ENCODE data around the gene REXO5.

The REXO5 gene

DNA sequence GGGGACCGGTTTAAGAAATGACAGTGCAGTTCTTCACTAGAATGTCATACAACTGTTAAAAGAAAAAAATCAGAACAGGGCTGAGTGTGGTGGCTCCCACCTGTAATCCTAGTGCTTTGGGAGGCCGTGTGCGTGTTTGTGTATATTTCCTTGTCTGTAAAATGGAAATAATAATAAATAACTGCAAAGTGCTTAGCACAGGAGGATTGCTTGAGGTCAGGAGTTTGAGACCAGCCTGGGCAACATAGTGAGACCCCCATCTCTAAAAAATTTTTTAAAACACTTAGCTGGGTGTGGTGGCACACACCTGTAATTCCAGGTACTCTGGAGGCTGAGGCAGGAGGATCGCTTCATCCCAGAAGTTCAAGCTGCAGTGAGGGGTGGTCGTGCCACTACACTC lies 40.0 kb upstream of the REXO5 start:
- TF ChIP-seq, protein P1, sequence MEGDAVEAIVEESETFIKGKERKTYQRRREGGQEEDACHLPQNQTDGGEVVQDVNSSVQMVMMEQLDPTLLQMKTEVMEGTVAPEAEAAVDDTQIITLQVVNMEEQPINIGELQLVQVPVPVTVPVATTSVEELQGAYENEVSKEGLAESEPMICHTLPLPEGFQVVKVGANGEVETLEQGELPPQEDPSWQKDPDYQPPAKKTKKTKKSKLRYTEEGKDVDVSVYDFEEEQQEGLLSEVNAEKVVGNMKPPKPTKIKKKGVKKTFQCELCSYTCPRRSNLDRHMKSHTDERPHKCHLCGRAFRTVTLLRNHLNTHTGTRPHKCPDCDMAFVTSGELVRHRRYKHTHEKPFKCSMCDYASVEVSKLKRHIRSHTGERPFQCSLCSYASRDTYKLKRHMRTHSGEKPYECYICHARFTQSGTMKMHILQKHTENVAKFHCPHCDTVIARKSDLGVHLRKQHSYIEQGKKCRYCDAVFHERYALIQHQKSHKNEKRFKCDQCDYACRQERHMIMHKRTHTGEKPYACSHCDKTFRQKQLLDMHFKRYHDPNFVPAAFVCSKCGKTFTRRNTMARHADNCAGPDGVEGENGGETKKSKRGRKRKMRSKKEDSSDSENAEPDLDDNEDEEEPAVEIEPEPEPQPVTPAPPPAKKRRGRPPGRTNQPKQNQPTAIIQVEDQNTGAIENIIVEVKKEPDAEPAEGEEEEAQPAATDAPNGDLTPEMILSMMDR (IDR thresholded peaks at IDR 0.05; ENCODE audit: low read depth, low read length) = no peak
- no peak overlapping the region for H3K4me3 ChIP-seq (ENCODE audit: low read depth, low read length)

DNA sequence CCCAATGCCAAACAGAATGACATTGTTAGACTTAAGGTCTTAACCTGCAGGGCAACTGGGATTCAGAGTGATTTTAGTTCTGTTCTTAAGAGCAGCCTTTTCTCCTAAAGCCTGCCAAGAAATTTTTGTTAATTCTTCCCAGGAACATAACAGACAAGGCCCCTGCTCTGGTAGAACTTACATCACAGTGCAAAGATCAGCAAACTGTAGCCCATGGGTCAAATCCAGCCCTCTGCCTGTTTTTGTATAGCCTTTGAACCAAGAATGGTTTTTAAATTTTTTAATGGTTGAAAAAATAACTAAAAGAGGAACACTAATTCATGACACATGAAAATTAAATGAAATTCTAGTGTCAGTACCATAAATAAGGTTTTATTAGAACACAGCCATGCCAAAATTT lies 38.8 kb upstream of the REXO5 start:
- TF ChIP-seq, protein P1 (IDR thresholded peaks at IDR 0.05; ENCODE audit: low read depth, low read length) = no peak
- H3K4me3 ChIP-seq (ENCODE audit: low read depth, low read length) = no peak overlapping the region

DNA sequence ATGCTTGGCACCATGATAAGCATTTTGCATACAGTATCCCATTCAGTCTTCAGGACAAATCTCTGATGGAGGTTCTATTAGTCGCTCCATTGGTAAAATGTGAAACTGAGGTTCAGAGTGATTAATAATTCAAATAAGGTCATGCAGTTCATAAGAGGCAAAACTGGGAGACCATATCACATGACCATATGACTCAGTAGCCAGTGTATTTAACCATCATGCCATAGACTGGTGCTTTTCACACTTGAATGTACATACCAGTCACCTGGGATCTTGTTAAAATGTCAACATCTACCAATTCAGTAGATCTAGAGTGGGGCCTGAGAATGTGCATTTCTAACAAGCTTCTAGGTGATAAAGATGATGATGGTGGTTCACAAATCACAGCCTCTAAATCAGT lies 38.2 kb upstream of the REXO5 start:
- TF ChIP-seq, protein P1 (IDR thresholded peaks at IDR 0.05; ENCODE audit: low read depth, low read length) = no peak
- H3K4me3 ChIP-seq (ENCODE audit: low read depth, low read length) = no peak overlapping the region

DNA sequence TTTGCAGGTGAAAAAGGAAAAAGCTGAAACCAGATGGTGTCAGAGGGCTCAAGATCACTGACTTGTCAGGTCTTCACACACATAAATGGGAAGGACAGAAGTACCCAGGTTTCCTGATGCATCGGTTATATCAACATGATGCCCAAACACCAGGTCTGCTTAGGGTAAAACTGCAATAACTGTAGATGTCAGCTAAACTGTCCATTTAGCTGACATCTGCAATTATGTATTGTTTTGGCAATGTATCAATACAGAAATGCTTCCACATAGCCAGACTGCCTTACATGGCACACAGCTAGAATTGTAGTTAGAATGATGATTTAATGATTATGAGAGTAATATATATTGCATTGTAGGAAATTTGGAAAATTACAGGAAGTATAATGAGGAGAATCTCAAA lies 37.5 kb upstream of the REXO5 start:
- H3K4me3 ChIP-seq (ENCODE audit: low read depth, low read length) = no peak overlapping the region
- TF ChIP-seq, protein P1 (IDR thresholded peaks at IDR 0.05; ENCODE audit: low read depth, low read length) = no peak

DNA sequence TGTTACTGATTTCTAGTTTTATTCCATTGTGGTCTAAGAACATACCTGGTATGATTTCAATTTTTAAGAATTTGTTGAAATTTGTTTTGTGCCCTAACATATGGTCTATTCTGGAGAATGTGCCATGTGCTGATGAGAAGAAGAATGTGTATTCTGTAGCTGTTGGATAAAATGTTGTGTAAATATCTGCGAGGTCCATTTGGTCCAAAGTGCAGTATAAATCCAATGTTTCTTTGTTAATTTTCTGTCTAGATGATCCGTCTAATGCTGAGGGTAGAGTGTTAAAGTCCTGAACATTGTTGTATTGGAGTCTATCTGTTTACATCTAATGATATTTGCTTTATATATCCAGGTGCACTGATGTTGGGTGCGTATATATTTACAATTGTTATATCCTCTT lies 32.6 kb upstream of the REXO5 start:
- H3K4me3 ChIP-seq (ENCODE audit: low read depth, low read length) = no peak overlapping the region
- TF ChIP-seq, protein P1 (IDR thresholded peaks at IDR 0.05; ENCODE audit: low read depth, low read length) = no peak

DNA sequence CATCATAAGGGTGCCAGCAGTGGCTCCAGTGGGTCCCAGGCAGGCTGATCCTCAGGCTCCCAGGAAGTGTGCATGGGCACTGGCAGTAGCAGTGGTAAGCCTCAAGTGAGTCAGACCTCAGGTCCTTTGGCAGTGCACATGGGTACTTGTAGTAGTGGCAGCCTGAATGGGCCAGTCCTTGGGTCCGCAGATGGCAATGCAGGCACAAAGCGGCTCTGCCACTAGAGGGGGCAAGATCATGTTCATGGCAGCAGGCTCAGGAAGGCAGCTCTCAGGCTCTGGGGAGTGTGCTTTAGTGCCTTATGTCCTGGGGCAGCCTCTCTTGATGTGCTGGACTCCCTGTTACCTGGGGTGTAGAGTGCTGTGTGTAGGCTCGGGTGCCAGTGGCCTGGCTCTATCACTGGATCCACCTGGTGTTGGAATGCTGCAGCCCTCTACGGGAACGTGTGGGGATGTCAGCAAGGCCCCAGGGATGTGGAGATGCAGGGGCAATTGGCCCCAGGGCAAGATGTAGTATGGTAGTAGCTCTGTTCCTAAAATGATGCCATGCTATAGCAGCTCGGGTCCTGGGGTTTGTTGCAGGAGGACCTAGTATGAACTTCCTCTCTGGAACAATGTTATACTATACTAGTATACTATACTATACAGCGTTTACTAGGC lies 31.5 kb upstream of the REXO5 start:
- H3K4me3 ChIP-seq (ENCODE audit: low read depth, low read length) = no peak overlapping the region
- TF ChIP-seq, protein P1 (IDR thresholded peaks at IDR 0.05; ENCODE audit: low read depth, low read length) = peak; percentile 86

DNA sequence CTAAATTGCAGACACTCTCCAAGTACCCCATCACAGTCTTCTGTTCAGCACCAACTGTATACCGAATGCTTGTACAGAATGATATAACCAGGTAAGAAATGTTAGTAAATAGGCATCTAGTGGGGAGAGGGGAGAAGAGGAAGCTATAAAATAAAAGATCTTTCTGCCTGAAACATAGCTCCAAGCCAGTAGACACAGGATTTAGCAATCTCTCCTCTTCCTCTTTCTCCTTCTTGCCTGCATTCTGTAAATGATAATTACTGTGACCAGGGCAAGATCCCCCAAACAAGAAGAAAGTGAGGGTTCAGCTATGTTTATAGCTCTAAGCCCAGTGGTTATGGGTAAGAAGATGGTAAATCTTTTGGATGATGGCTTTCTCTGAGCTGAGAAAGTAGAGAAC lies 24.6 kb upstream of the REXO5 start:
- no peak overlapping the region for H3K4me3 ChIP-seq (ENCODE audit: low read depth, low read length)

More for the DNA sequence above, 24.6 kb upstream of the REXO5 start:
- TF ChIP-seq, protein P1 (IDR thresholded peaks at IDR 0.05; ENCODE audit: low read depth, low read length) = no peak

Measured in WI38 (cell line).